ES-I3 (cell line): ENCODE measurements around the gene MFSD11.
"Not testable (repeated sequence)": the region's sequence is repeated elsewhere in the genome, so short reads cannot be mapped to it uniquely, and the experiment has no call there.

Experiments used
- H3K36me3 ChIP-seq: 2 replicates; pipeline ENCODE4 v1.6.1; 2013; ENCODE audit warnings: mild to moderate bottlenecking, low read length, control low read depth, moderate library complexity; ENCODE audit not compliant: insufficient read depth
- H3K4me1 ChIP-seq: 2 replicates; pipeline ENCODE4 v1.6.1; 2013; ENCODE audit warnings: mild to moderate bottlenecking, control low read depth, low read length; ENCODE audit not compliant: insufficient read depth
- H3K9ac ChIP-seq: 2 replicates; pipeline ENCODE4 v1.6.1; 2013; ENCODE audit warnings: low read depth, mild to moderate bottlenecking, low read length, moderate library complexity
- H3K9me3 ChIP-seq: 2 replicates; pipeline ENCODE4 v1.6.1; 2013; ENCODE audit warnings: mild to moderate bottlenecking, low read length, moderate library complexity; ENCODE audit not compliant: control insufficient read depth, insufficient read depth

MFSD11 gene

DNA sequence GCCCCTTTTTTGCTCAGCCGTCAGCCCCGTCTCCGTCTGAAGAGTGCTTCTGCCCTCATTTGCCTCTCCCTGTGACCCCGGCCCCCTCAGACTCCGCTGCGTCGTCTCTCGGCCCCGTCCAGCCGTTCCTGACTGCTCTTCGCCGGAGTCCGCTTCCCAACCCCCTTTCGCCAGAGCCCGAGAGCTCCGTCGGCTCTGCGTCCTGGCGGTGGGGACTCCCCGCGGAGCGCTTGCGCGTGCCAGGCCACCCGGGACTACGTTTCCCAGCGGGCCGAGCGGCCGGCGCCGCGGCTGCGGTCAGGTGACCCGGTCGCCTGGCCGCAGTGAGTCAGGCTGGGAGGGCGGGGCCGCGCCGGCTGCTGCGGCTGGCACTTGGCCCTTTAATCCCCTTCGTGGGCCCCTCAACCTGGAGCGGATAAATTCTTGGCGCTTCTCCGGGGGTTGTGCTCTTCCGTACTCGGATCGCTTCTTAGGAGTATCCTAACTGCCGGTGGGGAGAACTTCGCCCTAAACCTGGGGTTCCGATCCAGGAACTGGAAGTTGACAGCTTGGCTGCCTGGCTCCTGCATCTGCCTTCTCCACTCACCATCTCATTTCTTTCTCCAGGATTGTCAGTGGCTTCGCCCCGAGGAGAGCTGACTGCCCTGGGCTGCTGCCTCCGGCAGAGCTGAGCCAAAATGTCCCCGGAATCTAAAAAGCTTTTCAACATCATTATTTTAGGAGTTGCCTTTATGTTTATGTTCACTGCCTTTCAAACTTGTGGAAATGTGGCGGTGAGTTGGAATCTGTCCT is at the start of gene MFSD11:
Gene MFSD11 (plus strand): TSS at position 444 of the 792 bp plus-strand sequence. CDS start 234 bp downstream, at position 678.
- H3K36me3 ChIP-seq = peaks cover 33% of the 10 kb centered on the region
- no peaks in the 10 kb centered on the region for H3K9me3 ChIP-seq
- peak within 1 kb of the TSS; percentile 98 for H3K9ac ChIP-seq
- peaks cover 18% of the 10 kb centered on the region for H3K4me1 ChIP-seq

DNA sequence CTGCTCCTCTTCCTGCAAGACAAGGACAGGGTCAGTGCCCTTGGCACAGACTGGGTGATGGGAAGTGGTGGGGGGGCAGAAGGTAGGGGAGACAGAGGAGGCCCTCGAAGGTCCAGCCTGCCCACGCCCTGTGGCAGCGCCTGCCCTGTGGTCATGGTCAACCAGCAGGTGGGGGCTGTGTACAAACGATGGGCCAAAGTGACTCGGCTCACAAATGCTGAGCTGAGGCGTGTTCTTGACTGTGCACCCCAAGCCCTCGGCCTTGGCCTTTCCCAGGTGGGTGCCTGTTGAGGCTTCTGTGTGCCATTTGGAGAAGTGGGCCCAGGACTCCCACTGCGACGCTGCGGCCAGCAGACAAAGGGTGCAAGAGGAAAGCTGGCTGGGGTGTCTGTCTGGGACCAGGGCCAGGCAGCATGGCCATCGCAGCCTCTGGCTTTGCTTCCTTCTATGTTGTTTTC is 49.7 kb upstream of the MFSD11 start:
- Histone ChIP-seq H3K9me3 (no peaks in the 10 kb centered on the region), H3K4me1 (peaks cover 5% of the 10 kb centered on the region), H3K36me3 (no peaks in the 10 kb centered on the region), H3K9ac (no peak overlapping the region)

DNA sequence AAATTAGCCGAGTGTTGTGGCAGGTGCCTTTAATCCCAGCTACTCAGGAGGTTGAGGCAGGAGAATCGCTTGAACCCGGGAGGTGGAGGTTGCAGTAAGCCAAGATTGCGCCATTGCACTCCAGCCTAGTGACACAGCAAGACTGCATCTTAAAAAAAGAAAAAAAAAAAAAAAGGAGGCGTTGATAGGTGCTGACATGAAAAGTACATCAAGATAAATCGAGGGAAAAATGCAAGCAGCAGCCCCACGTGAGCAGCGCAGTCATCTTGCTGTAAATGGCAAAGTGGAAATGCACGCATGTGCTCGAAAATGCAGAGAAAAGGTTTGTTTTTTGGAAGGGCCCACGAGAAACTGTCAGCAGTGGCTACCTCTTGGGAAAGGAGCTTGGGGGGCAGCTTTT is 48.1 kb upstream of the MFSD11 start:
- Histone ChIP-seq H3K4me1 (no peaks in the 10 kb centered on the region; the same call in 1 of the 2 replicates), H3K9ac (no peak overlapping the region), H3K9me3 (no peaks in the 10 kb centered on the region), H3K36me3 (no peaks in the 10 kb centered on the region)

DNA sequence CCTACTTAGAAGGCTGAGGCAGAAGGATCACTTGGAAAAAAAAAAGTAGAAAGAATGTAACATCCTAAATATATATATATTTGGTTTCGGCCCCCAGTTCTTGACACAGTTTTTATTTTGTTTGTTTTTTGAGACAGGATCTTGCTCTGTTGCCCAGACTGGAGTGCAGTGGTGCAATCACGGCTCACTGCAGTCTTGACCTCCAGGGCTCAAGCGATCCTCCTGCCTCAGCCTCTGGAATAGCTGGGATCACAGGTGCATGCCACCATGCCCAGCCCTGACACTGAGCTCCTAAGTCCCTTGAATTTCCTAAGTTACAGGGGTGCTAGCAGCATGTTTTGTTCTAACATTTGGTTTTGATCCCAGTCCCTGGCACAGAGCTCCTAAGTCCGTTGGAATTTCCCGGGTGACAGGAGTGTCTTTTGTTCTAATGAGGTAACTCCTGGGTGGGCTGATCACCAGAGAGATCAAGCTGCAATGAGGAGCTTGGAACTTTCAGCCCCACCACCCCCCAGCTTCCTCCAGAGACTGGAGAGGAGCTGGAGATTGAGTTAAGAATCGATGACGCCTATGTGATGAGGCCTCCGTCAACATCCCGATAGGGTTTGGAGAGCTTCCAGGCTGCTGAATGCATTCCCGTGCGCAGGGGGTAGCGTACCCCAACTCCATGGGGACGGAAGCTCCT is 47.2 kb upstream of the MFSD11 start:
- no peak overlapping the region for H3K9ac ChIP-seq
- no peaks in the 10 kb centered on the region; the same call in 1 of the 2 replicates for H3K4me1 ChIP-seq

DNA sequence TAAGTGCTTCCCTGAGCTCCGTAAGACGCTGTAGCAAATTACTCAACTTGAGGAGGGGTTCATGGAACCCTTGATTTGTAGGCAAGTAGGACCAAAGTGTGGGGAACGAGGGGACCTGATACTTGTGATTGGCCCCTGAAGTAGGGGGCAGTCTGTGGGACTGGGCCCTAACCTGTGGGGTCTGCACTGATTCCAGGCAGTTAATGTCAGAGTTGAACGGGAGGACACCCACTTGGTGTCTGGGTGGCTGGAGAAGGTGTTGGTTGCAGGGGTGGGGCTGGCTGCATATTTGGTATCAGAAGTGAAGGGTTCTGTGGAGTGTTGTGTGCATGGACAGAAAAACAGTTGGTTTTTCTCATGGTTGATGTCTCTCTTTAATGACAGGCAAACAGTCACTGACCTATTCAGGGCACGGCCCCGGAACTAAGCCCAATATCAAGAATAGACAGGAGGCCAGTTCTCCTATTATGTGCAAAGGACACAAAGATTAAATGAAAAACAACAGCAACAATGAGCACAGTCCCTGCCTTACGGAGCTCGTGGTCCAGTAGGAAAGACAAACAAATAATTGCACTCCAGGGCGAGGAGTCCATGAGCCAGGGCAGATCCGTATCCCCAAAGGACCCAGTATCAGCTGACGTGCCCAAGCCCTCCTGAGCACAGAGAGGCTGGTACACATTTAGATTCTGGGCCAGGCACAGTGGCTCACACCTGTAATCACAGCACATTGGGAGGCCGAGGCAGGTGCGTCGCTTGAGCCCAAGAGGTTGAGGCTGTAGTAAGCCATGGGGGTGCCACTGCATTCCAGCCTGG is 46.3 kb upstream of the MFSD11 start:
- Histone ChIP-seq H3K36me3 (no peaks in the 10 kb centered on the region), H3K9ac (no peak overlapping the region), H3K9me3 (no peaks in the 10 kb centered on the region), H3K4me1 (no peaks in the 10 kb centered on the region; the same call in 1 of the 2 replicates)

More for the DNA sequence above, 47.2 kb upstream of the MFSD11 start:
- Histone ChIP-seq H3K9me3 (no peaks in the 10 kb centered on the region), H3K36me3 (no peaks in the 10 kb centered on the region)

DNA sequence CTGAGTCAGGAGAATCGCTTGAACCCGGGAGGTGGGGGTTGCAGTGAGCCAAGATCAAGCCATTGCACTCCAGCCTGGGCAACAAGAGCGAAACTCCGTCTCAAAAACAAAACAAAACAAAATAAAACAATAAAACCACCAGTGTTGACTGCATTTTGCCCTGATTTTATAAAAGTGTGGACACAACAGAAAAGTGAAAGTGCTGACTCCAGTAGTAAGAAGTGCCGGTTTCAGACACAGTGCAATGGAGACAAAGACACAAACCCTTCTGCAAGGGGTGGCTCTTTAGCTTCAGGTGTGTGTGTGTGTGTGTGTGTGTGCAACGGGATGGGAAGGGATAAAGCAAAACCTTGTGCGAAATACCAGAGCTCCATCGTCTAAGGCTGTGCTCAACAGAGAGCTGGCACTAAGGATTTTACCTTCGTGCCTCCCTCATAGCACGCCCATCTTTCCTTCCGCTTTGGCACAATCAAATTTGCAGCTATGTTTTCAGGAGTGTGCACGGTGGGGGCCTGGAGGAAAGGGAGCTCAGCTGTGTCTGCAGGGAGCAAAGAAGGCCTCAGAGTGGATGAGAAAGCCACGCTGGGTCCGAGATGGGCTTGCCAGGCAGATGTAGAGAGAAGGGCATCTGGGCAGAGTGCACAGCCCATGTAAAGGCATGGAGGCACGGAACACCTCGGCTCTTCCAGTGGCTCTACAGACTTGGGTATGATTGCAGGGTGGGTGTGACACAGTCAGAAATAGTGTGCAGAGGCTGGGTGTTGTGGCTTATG is 42.7 kb upstream of the MFSD11 start:
- no peaks in the 10 kb centered on the region for H3K36me3 ChIP-seq
- H3K9ac ChIP-seq = no peak overlapping the region
- H3K9me3 ChIP-seq = no peaks in the 10 kb centered on the region
- H3K4me1 ChIP-seq = peaks cover 12% of the 10 kb centered on the region; the same call in 1 of the 2 replicates

DNA sequence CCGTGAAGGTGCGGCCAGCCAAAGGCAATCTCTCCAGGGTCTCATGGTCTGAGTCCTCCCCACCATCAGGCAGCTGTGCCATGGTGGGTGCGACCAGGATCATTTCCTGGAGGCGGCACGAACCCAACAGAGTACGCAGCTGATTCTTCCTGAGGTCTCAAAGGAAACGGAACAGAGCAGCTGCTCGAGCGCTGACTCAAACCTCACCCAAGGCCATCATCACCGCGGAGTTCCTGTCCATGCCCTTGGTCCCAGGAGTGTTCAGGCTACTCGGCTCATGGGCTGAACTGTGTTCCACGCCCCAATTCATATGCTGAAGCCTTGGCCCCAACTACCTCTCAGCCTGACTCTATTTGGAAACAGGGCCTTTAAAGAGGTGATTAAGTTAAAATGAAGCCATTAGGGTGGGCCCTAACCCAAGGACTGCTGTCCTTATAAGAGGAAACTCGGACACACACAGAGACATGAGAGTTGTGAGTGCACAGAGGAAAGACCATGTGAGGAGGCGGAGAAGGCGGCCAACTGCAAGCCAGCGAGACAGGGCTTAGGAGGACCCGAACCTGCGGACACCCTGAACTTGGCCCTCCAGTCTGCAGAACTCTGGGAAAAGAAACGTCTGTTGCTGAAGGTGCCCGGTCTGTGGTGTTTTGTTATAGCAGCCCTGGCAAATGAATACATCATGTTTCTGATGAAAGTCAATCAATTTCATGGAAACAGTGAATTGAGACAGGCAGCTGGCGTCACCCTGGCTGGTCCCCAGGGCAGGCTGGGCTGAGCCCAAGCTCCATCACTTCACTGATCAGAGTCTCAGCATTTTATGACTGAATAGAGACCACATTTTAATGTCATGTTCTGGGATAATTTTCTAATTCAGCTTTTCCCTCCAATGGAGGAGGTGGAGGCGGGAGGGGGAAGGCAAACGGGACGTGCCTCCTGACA is 40.9 kb upstream of the MFSD11 start:
- no peaks in the 10 kb centered on the region for H3K9me3 ChIP-seq
- no peaks in the 10 kb centered on the region for H3K36me3 ChIP-seq
- H3K9ac ChIP-seq = no peak overlapping the region
- H3K4me1 ChIP-seq = peaks cover 30% of the 10 kb centered on the region; the same call in 1 of the 2 replicates

DNA sequence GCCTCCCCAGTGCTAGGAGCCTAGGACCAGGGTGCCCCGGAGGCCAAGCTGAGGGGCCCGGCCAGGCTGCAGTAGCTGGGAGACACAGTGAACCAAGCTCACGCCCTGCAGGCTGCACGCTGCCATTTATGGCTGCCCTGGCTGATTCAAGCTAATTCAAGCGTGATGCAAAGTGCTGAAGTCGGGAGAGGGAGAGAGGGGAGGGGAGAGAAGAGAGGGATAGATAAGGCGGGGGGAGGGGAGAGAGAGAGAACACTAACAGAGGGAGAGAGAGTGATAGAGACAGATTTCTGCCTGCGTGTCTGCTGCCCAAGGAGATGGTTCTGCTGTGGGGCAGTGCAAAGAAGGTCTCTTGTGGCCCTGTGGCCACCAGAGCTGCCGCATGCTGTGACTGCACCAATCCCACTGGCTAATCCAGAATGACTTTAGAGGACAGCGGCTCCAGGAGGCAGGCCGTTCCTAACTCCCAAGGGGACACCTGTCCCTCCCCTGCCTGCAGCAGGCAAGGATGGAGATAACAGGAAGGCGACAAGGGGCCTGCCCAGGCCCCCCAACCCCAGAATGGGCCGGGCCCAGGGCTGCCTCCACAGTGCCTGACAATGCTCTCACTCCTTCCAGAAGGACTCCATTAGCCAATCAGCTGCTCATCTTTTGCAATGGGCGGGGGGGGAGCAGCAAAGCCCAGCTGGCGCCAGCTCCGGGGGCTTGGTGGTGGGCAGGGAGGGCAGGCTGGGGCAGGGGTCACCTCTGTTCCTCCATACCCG is 40.0 kb upstream of the MFSD11 start:
- no peaks in the 10 kb centered on the region for H3K9me3 ChIP-seq
- peaks cover 30% of the 10 kb centered on the region; the same call in 1 of the 2 replicates for H3K4me1 ChIP-seq
- H3K9ac ChIP-seq = no peak overlapping the region
- H3K36me3 ChIP-seq = no peaks in the 10 kb centered on the region

DNA sequence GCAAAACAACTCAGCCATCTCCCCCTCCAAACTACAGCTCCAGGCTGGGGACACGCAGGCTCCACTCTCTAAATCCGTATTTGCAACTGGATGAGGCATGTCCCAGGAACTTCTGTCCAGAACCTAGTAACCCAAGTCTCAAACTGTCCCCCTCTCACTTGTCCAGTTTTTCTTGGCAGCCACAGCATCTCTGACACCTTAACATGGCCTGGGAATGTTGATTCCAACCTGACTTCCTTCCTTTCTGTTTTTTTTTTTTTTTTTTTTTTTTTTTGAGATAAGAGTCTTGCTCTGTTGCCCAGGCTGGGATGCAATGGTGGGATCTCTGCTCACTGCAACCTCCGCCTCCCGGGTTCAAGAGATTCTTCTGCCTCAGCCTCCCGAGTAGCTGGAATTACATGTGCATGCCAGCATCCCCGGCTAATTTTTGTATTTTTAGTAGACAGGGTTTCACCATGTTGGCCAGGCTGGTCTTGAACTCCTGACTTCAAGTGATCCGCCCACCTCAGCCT is 39.4 kb upstream of the MFSD11 start:
- peaks cover 30% of the 10 kb centered on the region; the same call in 1 of the 2 replicates for H3K4me1 ChIP-seq
- not testable (repeated sequence) for H3K9ac ChIP-seq, H3K9me3 ChIP-seq, H3K36me3 ChIP-seq

DNA sequence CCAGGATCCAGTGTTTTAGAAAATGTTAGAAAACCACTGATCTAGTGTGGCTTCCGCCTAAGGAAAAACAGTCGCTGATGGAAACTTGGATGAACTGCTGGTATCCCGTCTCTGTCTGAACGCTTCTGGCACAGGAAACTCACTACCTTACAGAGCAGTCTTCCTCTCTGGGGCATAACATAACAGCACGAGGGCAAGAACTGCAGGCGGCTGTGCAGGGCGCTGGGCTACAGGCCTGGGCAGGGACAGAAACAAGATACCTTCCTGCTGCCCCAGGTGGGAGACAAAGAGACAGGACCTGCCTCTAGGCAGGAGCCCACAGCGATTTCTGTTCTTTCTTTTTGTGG is 37.7 kb upstream of the MFSD11 start:
- Histone ChIP-seq H3K4me1 (peaks cover 30% of the 10 kb centered on the region; the same call in 1 of the 2 replicates), H3K9me3 (no peaks in the 10 kb centered on the region), H3K36me3 (no peaks in the 10 kb centered on the region), H3K9ac (no peak overlapping the region)

DNA sequence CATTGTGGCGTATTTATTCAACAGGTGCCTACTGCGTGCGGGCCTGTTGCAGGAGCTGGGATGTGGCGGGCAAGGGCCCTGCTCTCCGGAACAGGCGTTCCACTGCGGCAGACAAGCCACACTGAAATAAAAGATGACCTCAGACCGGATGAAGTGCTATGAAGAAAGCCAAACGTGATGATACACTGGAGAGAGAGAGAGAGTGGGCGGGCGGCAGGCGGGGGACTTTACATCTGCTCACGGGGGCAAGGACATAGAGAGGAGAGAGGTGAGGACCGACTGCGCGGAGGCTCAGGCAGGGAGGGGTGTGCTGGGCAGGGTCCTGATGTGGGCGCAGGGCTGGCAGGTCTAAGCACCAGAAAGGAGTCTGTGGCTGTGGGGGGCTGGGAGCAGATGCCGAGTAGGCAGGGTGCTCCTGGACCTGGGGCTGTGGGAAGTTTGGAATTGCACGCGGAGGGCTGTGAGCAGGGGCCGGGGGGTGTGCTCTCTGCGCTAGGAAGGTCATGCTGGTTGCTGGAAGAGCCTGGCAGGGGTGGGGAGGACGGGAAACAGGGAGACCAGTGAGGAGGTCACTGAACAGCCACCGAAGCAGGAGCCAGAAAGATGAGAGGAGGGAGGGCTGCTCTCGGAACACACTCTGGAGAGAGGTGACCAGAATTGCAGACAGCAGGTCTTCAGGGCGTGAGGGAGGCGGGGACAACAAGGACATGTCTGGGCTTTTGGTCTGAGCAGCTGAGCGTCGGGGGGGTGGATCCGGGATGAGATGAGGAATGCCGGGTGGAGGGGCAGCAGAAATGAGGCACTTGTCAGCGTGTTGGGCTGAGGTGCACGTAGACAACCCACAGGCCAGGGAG is 37.1 kb upstream of the MFSD11 start:
- peak overlapping the region; percentile 11; the same call in 1 of the 2 replicates for H3K9ac ChIP-seq
- H3K4me1 ChIP-seq = peaks cover 30% of the 10 kb centered on the region; the same call in 1 of the 2 replicates
- H3K9me3 ChIP-seq = no peaks in the 10 kb centered on the region
- no peaks in the 10 kb centered on the region for H3K36me3 ChIP-seq
